HepG2 (cell line): ENCODE data around the gene DYRK1B. TPM values are rescaled to one million over a fixed set of nuclear protein-coding genes. Genes with fewer than 3 reads are reported as not detected.

ENCODE experiments used
- ATAC-seq: fragments of 200-7000 bp; cut with Tn5 transposase; 3 replicates; pipeline ENCODE4 v1.9.1; 2020; ENCODE audit warnings: mild to moderate bottlenecking, moderate library complexity
- BruUV-seq: library from RNA; stranded (reverse); fragments of 400-500 nt; replicated peaks from 2 replicates; lab custom pipeline; 2021; lab: Mats Ljungman, UMichigan
- CTCF ChIA-PET: fragments of 300-600 bp; formaldehyde crosslinking; extraction: SDS; loops from one replicate; lab custom pipeline; 2021; ENCODE audit warnings: low total read pairs, inconsistent platforms, low intra/inter-chr PET ratio; lab: Yijun Ruan, JAX
- POLR2A ChIA-PET: fragments of 350-600 bp; sonication (Branson Sonifier 250); formaldehyde crosslinking; loops from one replicate; lab custom pipeline; 2020; ENCODE audit warnings: antibody characterized with exemption, inconsistent platforms; lab: Yijun Ruan, JAX
- DNase-seq: peaks from one replicate; pipeline ENCODE4 v3.0.0-alpha.2; 2015; ENCODE audit warnings: low spot score
- FAIRE-seq: peaks from 3 replicates; lab custom pipeline; 2011; peaks lifted over from hg19 to GRCh38; lab: Jason Lieb, UNC
- H2AFZ ChIP-seq: one replicate; pipeline ENCODE4 v1.6.1; 2011; ENCODE audit warnings: low read length, inconsistent platforms
- H3K27ac ChIP-seq: fragments of 300-600 bp; 3 replicates; pipeline ENCODE4 v1.8.0; 2011; ENCODE audit warnings: mixed run types, mild to moderate bottlenecking, mixed read lengths, low read length, inconsistent platforms; ENCODE audit not compliant: insufficient read depth; ENCODE audit errors: extremely low read length
- H3K27me3 ChIP-seq, 2 experiments: fragments of 200-600 bp in 1 of 2; 2 replicates in 1 of 2; 3 replicates in 1 of 2; pipeline versions ENCODE4 v1.6.0 to v1.8.0; 2011; ENCODE audit warnings: low read length in 2 of 2, mild to moderate bottlenecking in 2 of 2, moderate library complexity in 2 of 2, inconsistent platforms in 1 of 2; ENCODE audit not compliant: insufficient read depth in 2 of 2, control insufficient read depth in 1 of 2
- H3K36me3 ChIP-seq, 2 experiments: fragments of 200-600 bp in 1 of 2; replicated peaks in 1 of 2; 2 replicates in 1 of 2; 3 replicates in 1 of 2; pipeline versions ENCODE4 v1.5.1 to v1.8.0; 2011; ENCODE audit warnings: low read length in 2 of 2, inconsistent platforms in 1 of 2; ENCODE audit not compliant: insufficient read depth in 2 of 2, control insufficient read depth in 1 of 2
- H3K4me1 ChIP-seq: 2 replicates; pipeline ENCODE4 v1.5.1; 2012; ENCODE audit warnings: low read length, inconsistent platforms; ENCODE audit not compliant: insufficient read depth
- H3K4me2 ChIP-seq: 2 replicates; pipeline ENCODE4 v1.6.0; 2011; ENCODE audit warnings: low read depth, low read length, inconsistent platforms
- H3K4me3 ChIP-seq, 3 experiments: fragments of 200-600 bp in 1 of 3; sonication (generic), shearing (Covaris generic) in 1 of 3; replicated peaks in 1 of 3; 2 replicates each; pipeline ENCODE4 v1.5.1; 2011 to 2016; ENCODE audit warnings: low read length in 3 of 3, inconsistent platforms in 2 of 3, low read depth in 2 of 3, mild to moderate bottlenecking in 2 of 3, control low read depth in 1 of 3, mixed read lengths in 1 of 3; ENCODE audit not compliant: insufficient read depth in 1 of 3
- H3K79me2 ChIP-seq: one replicate; pipeline ENCODE4 v1.6.1; 2011; ENCODE audit warnings: low read length, inconsistent platforms; ENCODE audit not compliant: insufficient read depth
- H3K9ac ChIP-seq: 2 replicates; pipeline ENCODE4 v1.6.0; 2011; ENCODE audit warnings: mild to moderate bottlenecking, low read depth, low read length, inconsistent platforms; ENCODE audit not compliant: insufficient read depth
- H3K9me3 ChIP-seq: 2 replicates; pipeline ENCODE4 v1.5.1; 2012; ENCODE audit warnings: mild to moderate bottlenecking, low read length
- H4K20me1 ChIP-seq: 2 replicates; pipeline ENCODE4 v1.6.0; 2011; ENCODE audit warnings: inconsistent platforms, mild to moderate bottlenecking, low read length, moderate library complexity; ENCODE audit not compliant: insufficient read depth
- DRAP1 ChIP-seq: IDR thresholded peaks from 2 replicates; pipeline ENCODE4 v1.6.1; 2016; ENCODE audit warnings: missing genetic modification reagents, missing compliant biosample characterization
- FOSL1 ChIP-seq: sonication (generic); formaldehyde crosslinking; IDR thresholded peaks from 2 replicates; pipeline ENCODE4 v1.9.0; 2021; ENCODE audit warnings: missing genetic modification reagents, borderline replicate concordance
- HNF1B ChIP-seq: sonication (generic); formaldehyde crosslinking; IDR thresholded peaks from 2 replicates; pipeline ENCODE4 v1.5.1; 2020; ENCODE audit warnings: mild to moderate bottlenecking, moderate library complexity, missing genetic modification reagents
- ZKSCAN8 ChIP-seq: IDR thresholded peaks from 2 replicates; pipeline ENCODE4 v1.6.1; 2016; ENCODE audit warnings: borderline replicate concordance, missing genetic modification reagents, missing compliant biosample characterization
- ZNF260 ChIP-seq: sonication (generic); formaldehyde crosslinking; IDR thresholded peaks from 2 replicates; pipeline ENCODE4 v1.4.0; 2020; ENCODE audit warnings: missing genetic modification reagents, low read depth, mild to moderate bottlenecking, borderline replicate concordance
- ZNF296 ChIP-seq: sonication (generic); formaldehyde crosslinking; conservative IDR thresholded peaks from 2 replicates; pipeline ENCODE4 v1.5.0; 2020; ENCODE audit warnings: mild to moderate bottlenecking, missing genetic modification reagents
- ZNF34 ChIP-seq: sonication (generic); formaldehyde crosslinking; IDR thresholded peaks from 2 replicates; pipeline ENCODE4 v1.4.0; 2020; ENCODE audit warnings: mild to moderate bottlenecking, missing genetic modification reagents, borderline replicate concordance
- ZNF800 ChIP-seq: sonication (generic); formaldehyde crosslinking; IDR thresholded peaks from 2 replicates; pipeline ENCODE4 v1.4.0; 2020; ENCODE audit warnings: missing genetic modification reagents
- WGBS: methylation state at CpG from one replicate; pipeline ENCODE4 v1.1.6; 2017; ENCODE audit warnings: low lambda C conversion rate; 5-methylcytosine and 5-hydroxymethylcytosine counted together
- in situ Hi-C: cut with HindIII; loops from 2 replicates; pipeline ENCODE4 v1.10.0; 2017; ENCODE audit warnings: low pct_unique_long_range_greater_than_20kb; ENCODE audit not compliant: extremely low pct_ligation_motif_present
- intact Hi-C: fragments of 100-400 bp; cut with micrococcal nuclease; formaldehyde crosslinking; loops from one replicate; pipeline ENCODE4 v1.10.0; 2022; ENCODE audit not compliant: unreplicated experiment
- polyA plus RNA-seq, 8 experiments: library from polyadenylated mRNA; depleted of rRNA in 3 of 8; stranded (reverse) in 7 of 8; unstranded in 1 of 8; fragments of >200 nt; fragmentation: Illumina TruSeq in 4 of 8; extraction: Trizol in 4 of 8; gene quantifications; 2 replicates each; pipeline versions ENCODE4 v1.2.1 to v1.2.3, GENCODE V29; 2011 to 2016; ENCODE audit warnings: low read depth in 4 of 8, missing spikeins in 1 of 8, mixed read lengths in 1 of 8; ENCODE audit not compliant: insufficient read depth in 1 of 8
- total RNA-seq, 5 experiments: library from RNA; depleted of rRNA; stranded (reverse); fragments of >200 nt; fragmentation: Illumina TruSeq; extraction: Trizol; gene quantifications; 2 replicates each; pipeline ENCODE4 v1.2.3, GENCODE V29; 2016; ENCODE audit warnings: low read depth in 1 of 5
- TF ChIP-seq, protein P1 (sequence below): sonication (generic); formaldehyde crosslinking; conservative IDR thresholded peaks from 2 replicates; pipeline ENCODE4 v1.8.0; 2022; ENCODE audit warnings: mild to moderate bottlenecking, moderate library complexity, missing genetic modification reagents
- TF ChIP-seq, protein P2 (sequence below): sonication (generic); formaldehyde crosslinking; IDR thresholded peaks from 2 replicates; pipeline ENCODE4 v1.4.0; 2020; ENCODE audit warnings: missing genetic modification reagents

DYRK1B gene
- total and polyA plus RNA-seq, 2 of the 13 experiments (the other 11 are each of a cell fraction or from before 2014, with no cell fraction given): 0.82 to 1.3 TPM

DNA sequence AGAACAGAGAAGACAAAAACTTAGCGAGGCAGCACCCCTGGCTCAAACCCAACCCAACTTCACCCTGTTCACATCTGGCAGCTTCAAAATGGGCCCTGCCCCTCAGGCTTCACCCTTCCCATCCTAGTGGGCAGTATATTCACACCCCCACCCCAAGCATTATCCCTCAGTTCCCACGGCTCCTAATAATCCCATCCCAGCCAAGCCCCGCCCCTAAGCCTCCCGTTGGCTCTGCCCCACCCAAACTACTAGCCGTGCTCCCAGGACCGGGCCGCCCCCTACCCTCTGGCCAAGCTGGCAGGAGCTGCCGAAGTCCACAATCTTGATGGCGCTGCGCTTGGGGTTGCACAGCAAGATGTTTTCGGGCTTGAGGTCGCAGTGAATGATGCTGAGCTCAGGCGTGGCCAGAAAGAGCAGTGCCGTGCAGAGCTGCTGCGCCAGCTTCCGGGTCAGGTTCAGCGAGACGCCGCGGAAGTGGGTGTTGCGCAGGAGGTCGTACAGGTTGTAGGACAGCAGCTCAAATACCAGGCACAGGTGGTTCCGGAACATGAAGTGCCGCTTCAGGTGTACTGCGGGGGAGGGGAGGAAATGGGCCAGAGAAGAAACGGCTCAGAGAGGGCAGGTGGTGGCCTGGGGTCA lies 5.8 kb downstream of the DYRK1B start:
- in situ Hi-C loops: no loop called here
- intact Hi-C loops: no loop called here
- Histone ChIP-seq H3K79me2 (no peaks in the 10 kb centered on the region), H4K20me1 (no peaks in the 10 kb centered on the region), H2AFZ (no peak overlapping the region), H3K9ac (no peak overlapping the region), H3K4me3 (no peak overlapping the region), H3K27me3 (no peaks in the 10 kb centered on the region), H3K9me3 (no peaks in the 10 kb centered on the region), H3K4me1 (peaks cover 17% of the 10 kb centered on the region), H3K4me2 (no peak overlapping the region), H3K36me3 (peaks cover 16 to 34% of the 10 kb centered on the region in 2 experiments; a peak in 4 of 5 replicates)
- CTCF ChIA-PET: no interaction called here
- POLR2A ChIA-PET: no interaction called here
- no peak for ATAC-seq
- WGBS: 97% methylated on average over 22 of the region's 26 CpGs
- no peak for TF ChIP-seq HNF1B (CRISPR knock-in tag)
- TF ChIP-seq ZKSCAN8 (CRISPR knock-in tag): no peak
- TF ChIP-seq, all 625 proteins: peak for 0
- DNase-seq: no peak
- FAIRE-seq: no peak
- H3K27ac ChIP-seq: no peak overlapping the region
- no TSS peak for BruUV-seq

GRCh38 chr19:39827216-39827615 lies 6.7 kb downstream of the DYRK1B start:
- in situ Hi-C loops: no loop called here
- Histone ChIP-seq H3K4me1 (peaks cover 17% of the 10 kb centered on the region), H3K27ac (no peak overlapping the region), H3K9ac (no peak overlapping the region), H3K4me2 (no peak overlapping the region), H3K36me3 (peaks cover 16 to 29% of the 10 kb centered on the region in 2 experiments; a peak in 4 of 5 replicates), H3K9me3 (no peaks in the 10 kb centered on the region), H3K79me2 (no peaks in the 10 kb centered on the region), H3K27me3 (no peaks in the 10 kb centered on the region), H3K4me3 (no peak overlapping the region), H4K20me1 (no peaks in the 10 kb centered on the region), H2AFZ (no peak overlapping the region)
- 97% methylated on average over 5 of the region's 13 CpGs for WGBS
- intact Hi-C loops: no loop called here
- DNase-seq: no peak
- no peak for FAIRE-seq
- ChIA-PET CTCF (no interaction called here), POLR2A (no interaction called here)
- BruUV-seq: no TSS peak
- ATAC-seq: no peak
- TF ChIP-seq ZNF296 (CRISPR knock-in tag) (no peak), ZNF34 (CRISPR knock-in tag) (no peak), ZNF800 (no peak), DRAP1 (no peak), FOSL1 (CRISPR knock-in tag) (no peak), ZNF260 (CRISPR knock-in tag) (no peak)
- TF ChIP-seq, protein P1, sequence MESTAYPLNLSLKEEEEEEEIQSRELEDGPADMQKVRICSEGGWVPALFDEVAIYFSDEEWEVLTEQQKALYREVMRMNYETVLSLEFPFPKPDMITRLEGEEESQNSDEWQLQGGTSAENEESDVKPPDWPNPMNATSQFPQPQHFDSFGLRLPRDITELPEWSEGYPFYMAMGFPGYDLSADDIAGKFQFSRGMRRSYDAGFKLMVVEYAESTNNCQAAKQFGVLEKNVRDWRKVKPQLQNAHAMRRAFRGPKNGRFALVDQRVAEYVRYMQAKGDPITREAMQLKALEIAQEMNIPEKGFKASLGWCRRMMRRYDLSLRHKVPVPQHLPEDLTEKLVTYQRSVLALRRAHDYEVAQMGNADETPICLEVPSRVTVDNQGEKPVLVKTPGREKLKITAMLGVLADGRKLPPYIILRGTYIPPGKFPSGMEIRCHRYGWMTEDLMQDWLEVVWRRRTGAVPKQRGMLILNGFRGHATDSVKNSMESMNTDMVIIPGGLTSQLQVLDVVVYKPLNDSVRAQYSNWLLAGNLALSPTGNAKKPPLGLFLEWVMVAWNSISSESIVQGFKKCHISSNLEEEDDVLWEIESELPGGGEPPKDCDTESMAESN (CRISPR knock-in tag): no peak
- TF ChIP-seq, protein P2, sequence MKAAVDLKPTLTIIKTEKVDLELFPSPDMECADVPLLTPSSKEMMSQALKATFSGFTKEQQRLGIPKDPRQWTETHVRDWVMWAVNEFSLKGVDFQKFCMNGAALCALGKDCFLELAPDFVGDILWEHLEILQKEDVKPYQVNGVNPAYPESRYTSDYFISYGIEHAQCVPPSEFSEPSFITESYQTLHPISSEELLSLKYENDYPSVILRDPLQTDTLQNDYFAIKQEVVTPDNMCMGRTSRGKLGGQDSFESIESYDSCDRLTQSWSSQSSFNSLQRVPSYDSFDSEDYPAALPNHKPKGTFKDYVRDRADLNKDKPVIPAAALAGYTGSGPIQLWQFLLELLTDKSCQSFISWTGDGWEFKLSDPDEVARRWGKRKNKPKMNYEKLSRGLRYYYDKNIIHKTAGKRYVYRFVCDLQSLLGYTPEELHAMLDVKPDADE: no peak
